Globus pallidus (tissue), 1 donor: ENCODE measurements around the gene XPO4.
A peak's percentile ranks its signal among the peaks of the same experiment; 100 is the strongest.
"Not testable (repeated sequence)": the region's sequence is repeated elsewhere in the genome, so short reads cannot be mapped to it uniquely, and the experiment has no call there.

ENCODE experiments used
- DNase-seq: peaks from one replicate; pipeline ENCODE4 v3.0.0-alpha.2; 2015; ENCODE audit warnings: low spot score

Gene XPO4

GRCh38 chr13:20902438-20903163, at the start of gene XPO4:
TSS of gene XPO4 (minus strand) at chr13:20902746. CDS start at chr13:20902738, 8 bp downstream.
- peak; percentile 61 for DNase-seq

DNA sequence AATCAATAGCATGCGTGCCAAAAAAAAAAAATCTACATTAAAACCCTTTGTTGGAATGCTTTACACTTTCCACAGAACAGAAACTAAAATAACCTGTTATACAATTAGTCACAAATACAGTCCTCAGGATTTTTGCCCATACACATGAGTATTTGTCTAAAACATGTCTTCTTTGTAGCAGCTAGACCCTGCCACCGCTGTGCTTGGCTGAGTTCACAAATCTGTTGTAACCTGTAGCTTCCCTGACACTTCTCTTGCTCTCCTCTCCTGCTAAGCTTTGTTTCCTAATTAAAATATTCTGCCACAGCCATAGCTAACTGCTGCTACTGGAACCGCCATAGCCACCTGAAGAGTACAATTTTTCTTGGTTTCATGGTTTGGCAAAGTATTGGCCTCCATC, 45.5 kb upstream of the XPO4 start:
- not testable (repeated sequence) for DNase-seq

GRCh38 chr13:20945952-20946383, 43.4 kb upstream of the XPO4 start:
- DNase-seq: no peak

DNA sequence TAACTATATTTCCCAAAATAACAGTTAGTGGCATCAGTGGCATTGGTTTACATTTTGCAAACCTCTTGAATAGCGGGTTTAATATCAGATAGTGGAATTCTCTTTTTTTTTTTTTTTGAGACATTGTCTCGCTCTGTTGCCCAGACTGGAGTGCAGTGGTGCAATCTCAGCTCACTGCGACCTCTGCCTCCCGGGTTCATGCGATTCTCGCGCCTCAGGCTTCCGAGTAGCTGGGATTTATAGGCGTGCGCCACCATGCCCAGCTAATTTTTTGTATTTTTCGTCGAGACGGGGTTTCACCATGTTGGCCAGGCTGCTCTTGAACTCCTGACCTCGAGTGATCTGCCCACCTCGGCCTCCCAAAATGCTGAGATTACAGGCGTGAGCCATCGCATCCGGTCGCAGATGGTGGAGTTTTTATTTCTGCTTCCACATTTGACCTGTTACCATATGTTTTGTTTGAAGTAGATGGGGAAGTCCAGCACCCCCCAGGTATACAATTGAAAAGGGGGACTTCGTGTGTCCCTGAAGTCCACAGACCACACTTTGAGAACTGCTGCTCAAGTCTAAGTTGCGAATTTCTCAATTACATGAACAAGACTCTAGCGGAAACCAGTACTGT, 40.5 kb upstream of the XPO4 start:
- DNase-seq: no peak

GRCh38 chr13:20940511-20940910, 38.0 kb upstream of the XPO4 start:
- not testable (repeated sequence) for DNase-seq

DNA sequence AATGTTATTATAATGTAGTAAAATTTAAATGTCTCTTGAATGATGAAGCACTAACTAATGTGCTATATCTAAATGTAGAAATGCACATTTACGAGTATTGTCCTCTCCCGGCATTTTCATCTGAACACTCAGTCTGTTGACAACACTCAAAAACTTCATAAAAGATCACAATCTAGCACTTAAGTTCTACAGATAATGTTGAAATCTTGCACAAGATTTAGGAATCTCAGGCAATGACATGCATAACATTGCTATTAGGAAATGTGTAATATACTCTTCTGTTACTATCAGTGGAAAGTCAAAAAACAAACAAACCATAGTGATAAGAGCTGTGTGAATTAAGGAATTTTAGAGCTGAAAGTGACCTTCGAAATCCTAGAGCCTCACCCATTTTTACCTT, 37.5 kb upstream of the XPO4 start:
- no peak for DNase-seq

DNA sequence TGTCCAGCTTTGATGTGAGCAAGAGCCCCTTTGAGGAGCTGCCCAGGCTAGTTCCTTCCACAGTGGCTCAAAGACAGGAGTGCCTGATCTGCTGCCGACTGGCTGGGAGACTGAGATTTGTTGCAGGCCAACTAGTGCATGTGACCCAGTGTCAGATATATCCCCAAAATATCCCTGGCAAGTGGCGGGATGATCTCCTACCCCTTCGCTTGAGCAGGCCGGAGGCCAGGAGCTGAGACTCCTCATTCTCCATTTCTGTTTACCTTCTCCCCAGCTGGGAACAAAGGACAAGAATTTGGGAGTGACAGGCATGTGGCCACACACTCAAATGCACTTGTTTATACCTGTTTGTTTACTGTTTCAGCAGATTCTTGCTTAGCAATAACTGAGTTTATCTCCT, 37.1 kb upstream of the XPO4 start:
- DNase-seq: no peak

- no peak for DNase-seq
These were observed 35.8 kb upstream of the XPO4 start for GRCh38 chr13:20938302-20938701.

DNA sequence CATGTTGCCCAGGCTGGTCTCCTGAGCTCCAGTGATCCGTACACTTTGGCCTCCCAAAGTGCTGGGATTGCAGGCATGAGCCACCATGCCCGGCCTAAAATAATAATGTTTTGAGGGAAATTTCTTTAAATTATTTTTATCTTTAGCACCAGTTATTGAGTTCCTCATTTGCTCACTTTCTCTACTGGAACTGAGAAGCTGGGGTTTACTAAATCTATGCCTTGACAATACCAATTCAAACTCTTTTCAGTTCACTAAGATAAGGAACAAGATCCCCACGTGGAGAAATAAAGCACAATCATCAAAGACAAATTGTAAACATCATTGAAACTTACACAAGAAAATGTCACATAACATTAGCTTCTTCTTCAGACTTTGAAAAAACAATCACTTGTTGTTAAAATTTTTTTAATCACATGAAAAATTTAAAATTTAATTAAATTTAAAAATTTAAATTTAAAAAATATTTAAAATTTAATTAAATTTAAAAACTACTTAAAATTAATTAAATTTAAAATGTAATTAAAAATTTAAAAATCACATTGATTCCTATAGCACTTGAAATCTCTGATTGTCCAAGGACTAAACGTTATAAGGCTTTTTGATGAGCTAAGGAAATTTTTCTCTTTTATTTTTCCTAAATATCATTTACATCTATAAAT, 25.2 kb upstream of the XPO4 start:
- no peak for DNase-seq

DNA sequence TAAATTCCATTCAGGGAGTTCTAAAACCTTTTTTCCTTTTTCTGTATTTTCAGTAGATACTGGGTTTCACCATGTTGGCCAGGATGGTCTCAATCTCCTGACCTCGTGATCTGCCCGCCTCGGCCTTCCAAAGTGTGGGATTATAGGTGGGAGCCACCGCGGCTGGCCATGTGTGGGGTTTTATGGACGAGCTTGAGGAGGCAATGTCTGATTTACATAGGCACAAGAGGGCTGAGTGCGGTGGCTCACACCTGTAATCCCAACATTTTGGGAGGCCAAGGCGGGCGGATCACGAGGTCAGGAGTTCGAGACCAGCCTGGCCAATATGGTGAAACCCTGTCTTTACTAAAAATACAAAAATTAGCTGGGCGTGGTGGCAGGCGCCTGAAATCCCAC, 22.8 kb upstream of the XPO4 start:
- not testable (repeated sequence) for DNase-seq

DNA sequence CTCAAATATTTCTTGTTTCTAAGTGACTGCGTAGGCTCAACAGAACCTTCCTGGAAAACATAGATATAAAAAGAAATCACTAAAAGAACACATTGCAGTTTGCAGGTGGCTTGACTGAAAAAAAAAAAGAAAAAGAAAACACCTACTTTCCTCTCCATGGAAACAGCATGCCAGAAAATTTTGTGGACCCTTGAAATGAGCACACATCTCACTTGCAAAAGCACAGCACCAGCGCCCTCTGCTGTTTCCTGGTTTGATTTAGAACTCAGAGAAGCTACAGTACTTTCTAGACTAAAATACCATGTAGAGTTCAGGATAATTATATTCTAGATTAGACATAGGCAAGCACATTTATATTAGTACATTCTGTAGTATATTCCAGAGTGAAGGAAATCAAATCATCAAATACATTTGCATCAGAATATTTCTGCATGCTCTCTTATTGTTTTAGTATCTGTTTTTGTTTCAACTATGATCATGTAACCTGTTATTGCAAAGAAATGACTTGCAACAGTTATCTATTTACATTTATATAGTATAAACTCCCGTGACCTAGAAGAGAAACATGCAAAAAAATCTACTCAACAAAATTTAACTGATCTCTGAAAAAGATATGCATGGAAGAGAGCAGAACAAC, 22.3 kb upstream of the XPO4 start:
- DNase-seq: peak; percentile 65

- no peak for DNase-seq
These were observed 20.7 kb upstream of the XPO4 start for GRCh38 chr13:20923272-20923671.

DNA sequence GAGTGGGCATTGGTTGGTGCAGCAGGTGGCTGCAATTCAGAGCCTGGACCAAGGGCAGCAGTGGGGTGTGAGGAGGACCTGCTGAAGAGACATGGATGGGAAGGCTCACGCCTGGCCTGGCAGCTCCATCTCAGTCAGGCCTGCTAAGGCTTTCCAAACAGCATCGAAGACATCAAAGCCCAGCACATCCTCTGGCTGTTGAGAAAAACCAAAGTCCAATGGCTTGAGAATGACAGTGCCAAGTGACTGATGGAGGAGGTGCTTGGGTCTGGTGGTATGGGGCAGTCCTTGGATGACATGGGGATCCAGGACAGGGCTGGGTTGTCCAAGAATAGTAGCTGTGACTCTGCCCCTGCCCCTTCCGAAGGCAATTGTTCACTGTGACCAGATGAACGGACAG, 19.0 kb upstream of the XPO4 start:
- DNase-seq: no peak

- DNase-seq: not testable (repeated sequence)
These were observed 13.1 kb upstream of the XPO4 start for GRCh38 chr13:20915676-20916075.

DNA sequence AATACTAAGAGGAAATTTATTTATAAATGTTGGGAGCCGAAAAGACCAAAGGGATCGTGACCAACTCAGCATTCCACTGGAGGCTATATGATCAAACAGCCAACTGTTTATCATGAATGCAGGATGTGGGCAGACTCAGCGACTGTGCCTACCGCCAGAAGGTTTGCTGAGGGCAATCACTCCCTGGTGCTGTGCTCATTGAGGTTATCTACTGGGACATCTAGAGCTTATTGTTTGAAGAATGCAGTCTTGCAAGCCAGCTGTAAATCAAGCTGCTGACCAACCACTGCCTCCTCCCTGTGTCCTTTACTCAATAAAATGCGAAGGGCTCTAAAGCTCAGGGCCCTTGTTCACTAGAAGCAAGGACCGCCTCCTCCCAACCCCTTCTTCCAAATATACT, 8.5 kb upstream of the XPO4 start:
- DNase-seq: no peak

- DNase-seq: no peak
These were observed 6.4 kb upstream of the XPO4 start for GRCh38 chr13:20908714-20909497.

- no peak for DNase-seq
These were observed 2.4 kb upstream of the XPO4 start for GRCh38 chr13:20904908-20905307.

DNA sequence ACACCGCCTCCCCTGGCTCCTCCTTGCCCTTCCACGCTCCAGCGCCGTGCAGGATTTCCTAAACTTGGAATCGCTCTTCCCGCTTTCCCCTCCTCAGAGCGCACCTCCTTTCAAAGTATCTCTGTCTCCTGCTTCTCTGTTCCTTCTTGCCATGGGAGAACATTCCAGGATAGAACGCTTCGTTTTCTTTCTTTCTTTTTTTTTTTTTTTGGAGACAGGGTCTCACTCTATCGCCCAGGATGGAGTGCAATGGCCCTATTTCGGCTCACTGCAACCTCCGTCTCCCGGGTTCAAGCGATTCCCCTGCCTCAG, 574 bp upstream of the XPO4 start:
- DNase-seq: no peak

DNA sequence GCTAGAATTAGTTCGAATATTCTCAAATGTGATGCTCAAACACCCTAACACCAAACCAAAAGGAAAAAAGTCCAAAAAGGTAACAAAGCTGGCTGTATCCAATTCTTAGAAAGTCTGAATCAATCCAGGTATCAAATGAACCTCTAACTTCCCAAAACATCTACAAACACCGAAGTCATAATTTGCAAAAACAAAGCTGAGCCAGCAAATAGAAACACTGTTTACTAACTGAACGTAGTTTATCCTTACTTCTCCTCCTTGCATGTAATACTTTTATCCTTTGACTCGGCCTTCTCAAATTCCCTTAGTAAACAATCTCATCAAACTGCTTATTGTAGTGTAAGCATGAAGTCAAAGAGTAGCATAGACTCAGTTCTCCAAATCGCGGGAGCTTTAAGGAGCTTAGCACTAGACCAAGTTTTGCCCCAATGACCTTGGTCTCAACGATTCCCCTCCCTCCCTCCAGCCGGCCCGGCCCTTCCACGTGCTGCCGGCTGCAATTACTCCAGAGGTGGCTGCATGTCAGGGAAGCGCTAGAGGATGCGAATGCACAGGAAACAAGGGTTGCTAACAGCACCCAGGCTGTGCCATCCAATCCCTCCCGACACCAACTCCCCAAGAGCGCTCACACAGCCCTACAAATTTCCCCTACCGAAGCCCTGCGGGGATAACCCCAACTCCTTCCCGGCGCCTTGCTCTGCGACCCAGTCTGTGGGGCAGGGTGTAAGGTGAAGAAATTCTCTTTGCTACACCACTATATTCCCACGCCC, 693 bp downstream of the XPO4 start:
- DNase-seq: peak; percentile 4

DNA sequence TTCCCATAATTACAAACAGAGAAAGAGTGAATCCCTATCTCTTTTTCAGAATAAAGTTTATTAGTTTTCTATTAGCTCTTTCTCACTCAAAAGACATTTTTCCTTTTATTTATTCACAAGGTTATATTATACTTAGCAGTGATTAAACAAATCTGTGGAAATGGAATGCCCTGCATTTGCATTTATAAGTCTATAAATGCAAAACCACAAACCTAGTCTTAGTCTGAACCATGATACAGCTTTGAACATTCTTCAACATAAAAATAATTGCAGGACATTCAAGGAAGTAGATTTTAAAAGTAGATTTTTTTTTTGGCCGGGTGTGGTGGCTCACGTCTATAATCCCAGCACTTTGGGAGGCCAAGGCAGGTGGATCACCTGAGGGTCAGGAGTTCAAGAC, 8.3 kb downstream of the XPO4 start:
- DNase-seq: no peak

- DNase-seq: no peak
These were observed 10.8 kb downstream of the XPO4 start for GRCh38 chr13:20891768-20892167.
